HepG2 (cell line): Measurements from ENCODE around the gene UST.

Experiments used
- CAMTA2 ChIP-seq: sonication (generic); formaldehyde crosslinking; IDR thresholded peaks from 2 replicates; pipeline ENCODE4 v1.4.0; 2020; ENCODE audit warnings: mild to moderate bottlenecking, missing genetic modification reagents, borderline replicate concordance
- EP300 ChIP-seq, 3 experiments: sonication (generic) in 1 of 3; formaldehyde crosslinking in 1 of 3; IDR thresholded peaks; 2 replicates each; pipeline versions ENCODE4 v1.5.1 to v1.6.1; 2011 to 2020; ENCODE audit warnings: low read depth in 2 of 3, low read length in 2 of 3, borderline replicate concordance in 1 of 3, improper control_type of control experiment in 1 of 3, mild to moderate bottlenecking in 1 of 3, missing genetic modification reagents in 1 of 3, moderate library complexity in 1 of 3
- HOXA7 ChIP-seq: sonication (generic); formaldehyde crosslinking; IDR thresholded peaks from 2 replicates; pipeline ENCODE4 v1.8.1; 2022; ENCODE audit warnings: mild to moderate bottlenecking, missing genetic modification reagents, moderate library complexity
- NFRKB ChIP-seq: fragments of 450-650 bp; IDR thresholded peaks from 2 replicates; pipeline ENCODE4 v1.6.1; 2017
- NR3C1 ChIP-seq: sonication (generic); formaldehyde crosslinking; IDR thresholded peaks from 2 replicates; pipeline ENCODE4 v1.4.0; 2020; ENCODE audit warnings: missing genetic modification reagents
- POLR2AphosphoS5 ChIP-seq: IDR thresholded peaks from 2 replicates; pipeline ENCODE4 v1.6.1; 2012; ENCODE audit warnings: low read depth, low read length
- YEATS2 ChIP-seq: sonication (generic); formaldehyde crosslinking; IDR thresholded peaks from 2 replicates; pipeline ENCODE4 v1.4.0; 2020; ENCODE audit warnings: missing genetic modification reagents, borderline replicate concordance
- ZNF362 ChIP-seq: sonication (generic); formaldehyde crosslinking; IDR thresholded peaks from 2 replicates; pipeline ENCODE4 v1.4.0; 2020; ENCODE audit warnings: missing genetic modification reagents, mild to moderate bottlenecking, borderline replicate concordance
- ZNF670 ChIP-seq: sonication (generic); formaldehyde crosslinking; IDR thresholded peaks from 2 replicates; pipeline ENCODE4 v1.8.0; 2022; ENCODE audit warnings: mild to moderate bottlenecking, missing genetic modification reagents, borderline replicate concordance
- ZNF691 ChIP-seq: sonication (generic); formaldehyde crosslinking; IDR thresholded peaks from 2 replicates; pipeline ENCODE4 v1.4.0; 2020; ENCODE audit warnings: missing genetic modification reagents, low read depth, mild to moderate bottlenecking, borderline replicate concordance

GRCh38 chr6:149032599-149033405, 286.0 kb downstream of the UST start:
- TF ChIP-seq HOXA7 (CRISPR knock-in tag) (no peak), NFRKB (no peak), POLR2AphosphoS5 (no peak), NR3C1 (CRISPR knock-in tag) (no peak), YEATS2 (CRISPR knock-in tag) (no peak), ZNF670 (no peak), ZNF691 (CRISPR knock-in tag) (peak; percentile 85; the same call in 1 of the 2 replicates), ZNF362 (CRISPR knock-in tag) (peak; percentile 53; the same call in 1 of the 2 replicates), CAMTA2 (CRISPR knock-in tag) (no peak), EP300 (IDR thresholded peaks at IDR 0.05; ENCODE audit: low read depth in 2 of 2, low read length in 2 of 2) (peak; percentile 78 to 95; a peak in 3 of 4 replicates), EP300 (CRISPR knock-in tag; IDR thresholded peaks at IDR 0.05; ENCODE audit: borderline replicate concordance) (peak; percentile 92)
